HG03095 (cell line): ENCODE data around the gene NFIA.

ENCODE experiments used
- ATAC-seq: cut with Tn5 transposase; IDR thresholded peaks from one replicate; pipeline ENCODE4 v1.9.1; 2021; ENCODE audit warnings: moderate library complexity; ENCODE audit not compliant: unreplicated experiment

NFIA gene

GRCh38 chr1:61083013-61083806, 849 bp downstream of the NFIA start:
- ATAC-seq, result no peak

GRCh38 chr1:61083807-61084440, 1.6 kb downstream of the NFIA start:
- ATAC-seq, result no peak

GRCh38 chr1:61084491-61085031, 2.2 kb downstream of the NFIA start:
- ATAC-seq, result no peak

GRCh38 chr1:61085206-61085982, 3.0 kb downstream of the NFIA start:
- no peak for ATAC-seq

GRCh38 chr1:61085983-61086644, 3.8 kb downstream of the NFIA start:
- ATAC-seq, result no peak

GRCh38 chr1:61087571-61087970, 5.2 kb downstream of the NFIA start:
- ATAC-seq, result no peak

GRCh38 chr1:61088163-61088974, 6.0 kb downstream of the NFIA start:
- ATAC-seq, result no peak

GRCh38 chr1:61089338-61089737, 7.0 kb downstream of the NFIA start:
- no peak for ATAC-seq

GRCh38 chr1:61089741-61090140, 7.4 kb downstream of the NFIA start:
- ATAC-seq, result no peak

GRCh38 chr1:61090546-61091202, 8.3 kb downstream of the NFIA start:
- no peak for ATAC-seq

GRCh38 chr1:61091455-61091854, 9.1 kb downstream of the NFIA start:
- ATAC-seq, result no peak

- no peak for ATAC-seq
Measured at GRCh38 chr1:61092642-61093041, 10.3 kb downstream of the NFIA start.

- ATAC-seq, result no peak
Measured at GRCh38 chr1:61093525-61094137, 11.3 kb downstream of the NFIA start.

- ATAC-seq, result no peak
Measured at GRCh38 chr1:61094677-61095469, 12.5 kb downstream of the NFIA start.

GRCh38 chr1:61095470-61095812, 13.1 kb downstream of the NFIA start:
- ATAC-seq, result no peak

GRCh38 chr1:61097317-61097716, 15.0 kb downstream of the NFIA start:
- no peak for ATAC-seq

GRCh38 chr1:61097722-61098121, 15.4 kb downstream of the NFIA start:
- no peak for ATAC-seq

GRCh38 chr1:61098333-61098732, 16.0 kb downstream of the NFIA start:
- no peak for ATAC-seq
